Measurements from ENCODE around the gene MIB2. TPM values are rescaled to one million over a fixed set of nuclear protein-coding genes. Genes with fewer than 3 reads are reported as not detected.
"Not testable (repeated sequence)": the region's sequence is repeated elsewhere in the genome, so short reads cannot be mapped to it uniquely, and the experiment has no call there.

MIB2 gene
- total and polyA plus RNA-seq, 2 of the 4 experiments (the other 2 are of a cell fraction): 17.2 to 47.8 TPM

DNA sequence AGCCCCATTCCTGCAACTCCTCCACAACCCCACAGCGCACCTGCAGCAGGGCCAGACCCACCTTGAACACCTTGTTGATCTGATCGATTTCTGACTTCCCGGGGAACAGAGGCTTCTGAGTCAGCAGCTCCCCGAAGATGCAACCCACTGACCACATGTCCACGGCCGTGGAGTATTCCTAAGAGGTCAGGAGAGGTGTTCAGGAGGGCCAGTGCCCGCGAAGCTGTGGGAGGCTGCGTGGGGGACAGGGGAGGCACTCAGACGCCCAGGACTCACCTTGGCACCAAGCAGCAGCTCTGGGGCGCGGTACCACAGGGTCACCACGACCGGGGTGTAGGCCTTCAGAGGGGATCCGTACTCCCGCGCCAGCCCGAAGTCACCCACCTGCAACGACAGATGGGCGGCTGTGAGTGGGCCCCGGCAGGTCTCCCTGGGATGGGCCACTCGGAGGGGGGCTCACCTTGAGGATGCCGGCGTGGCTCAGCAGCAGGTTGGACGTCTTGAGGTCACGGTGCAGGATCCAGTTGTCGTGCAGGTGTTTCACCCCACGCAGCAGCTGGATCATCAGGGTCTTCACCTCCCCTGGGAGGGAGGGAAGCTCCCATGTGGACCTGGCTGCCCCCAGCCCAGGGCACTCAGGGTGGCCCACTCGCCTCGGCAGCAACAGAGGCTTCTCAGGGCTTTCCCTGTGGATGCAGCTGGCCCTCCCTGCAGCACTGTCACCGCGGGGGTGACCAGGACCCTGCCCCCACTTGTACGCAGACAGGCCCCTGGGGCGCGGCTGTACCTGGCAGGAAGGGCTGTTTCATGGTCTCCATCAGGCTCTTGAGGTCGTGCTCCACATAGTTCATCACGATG lies 21.6 kb downstream of the MIB2 start:
- DNase-seq; H4K91ac ChIP-seq (ENCODE audit: insufficient read depth, low read depth, low read length); H3K18ac ChIP-seq (ENCODE audit: low read depth, low read length); H2BK15ac ChIP-seq (ENCODE audit: low read depth, low read length); dilution Hi-C loops (cut with HindIII; ENCODE audit: low sequenced_read_pairs, unreplicated experiment); CTCF ChIA-PET; H3K14ac ChIP-seq (replicated peaks; ENCODE audit: low read depth, low read length); H2AFZ ChIP-seq (replicated peaks; ENCODE audit: low read length, poor library complexity); H3K4me3 ChIP-seq (ENCODE audit: insufficient read depth, low read depth, low read length); H3K79me1 ChIP-seq (ENCODE audit: low read depth in 1 of 2, low read length in 2 of 2); H3K27me3 ChIP-seq (ENCODE audit: control insufficient read depth, insufficient read depth, low read length); H3K9me1 ChIP-seq (ENCODE audit: insufficient read depth, low read length); H3K4me2 ChIP-seq (ENCODE audit: low read depth, low read length); H4K8ac ChIP-seq (ENCODE audit: low read depth in 2 of 2, low read length in 2 of 2); H4K20me1 ChIP-seq (ENCODE audit: insufficient read depth, low read length); H2BK120ac ChIP-seq (ENCODE audit: low read depth, low read length); H3K9ac ChIP-seq (ENCODE audit: low read depth, low read length); ATAC-seq (ENCODE audit: low read depth); H3K4me1 ChIP-seq (ENCODE audit: control insufficient read depth, insufficient read depth, low read length); intact Hi-C loops (cut with micrococcal nuclease); H2AK9ac ChIP-seq (replicated peaks; ENCODE audit: low read depth, low read length, poor library complexity); BruUV-seq (replicated peaks); H3K4ac ChIP-seq (ENCODE audit: low read depth, low read length); H3K23ac ChIP-seq (ENCODE audit: low read depth, low read length); H3K56ac ChIP-seq (ENCODE audit: extremely low read depth, insufficient read depth, low read length); H2BK20ac ChIP-seq (ENCODE audit: low read depth, low read length); in situ Hi-C loops (cut with MboI; ENCODE audit: low sequenced_read_pairs); POLR2A ChIA-PET (ENCODE audit: unreplicated experiment); H2AK5ac ChIP-seq (ENCODE audit: low read depth, low read length); H2BK5ac ChIP-seq (ENCODE audit: low read depth, low read length, poor library complexity, severe bottlenecking); H3K27ac ChIP-seq (ENCODE audit: insufficient read depth, low read length); H3K9me3 ChIP-seq (ENCODE audit: control insufficient read depth, insufficient read depth, low read length); H4K5ac ChIP-seq (ENCODE audit: low read depth, low read length): not testable (repeated sequence)
- 95% methylated on average over 12 of the region's 37 CpGs; no CpG with 5 or more reads in 1 of the 2 experiments for WGBS, 2 experiments (ENCODE audit: extremely low coverage in 2 of 2, insufficient read length in 1 of 2)
- peaks cover 11% of the 10 kb centered on the region for H3K36me3 ChIP-seq (ENCODE audit: control insufficient read depth, insufficient read depth, low read length)

DNA sequence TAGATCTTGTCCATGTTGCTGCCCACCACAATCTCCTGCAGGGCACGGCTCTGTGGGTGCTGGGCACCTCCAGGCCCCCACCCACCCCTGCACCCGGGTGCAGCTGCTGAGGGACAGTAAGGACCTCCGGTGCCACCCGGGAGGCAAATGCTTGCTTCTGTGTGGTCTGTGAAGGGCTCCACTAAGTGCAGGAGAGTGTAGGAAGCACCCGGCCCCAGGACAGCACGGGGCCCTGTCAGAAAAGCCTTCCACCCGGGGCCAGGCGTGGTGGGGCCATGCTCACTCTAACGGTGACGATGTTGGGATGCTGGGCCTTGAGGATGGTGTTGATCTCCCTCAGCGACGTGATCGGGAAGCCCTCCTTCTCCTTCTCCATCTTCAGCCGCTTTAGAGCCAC lies 22.2 kb downstream of the MIB2 start:
- in situ Hi-C loops (cut with MboI; ENCODE audit: low sequenced_read_pairs); H3K23ac ChIP-seq (ENCODE audit: low read depth, low read length); CTCF ChIA-PET; ATAC-seq (ENCODE audit: low read depth); DNase-seq; H2BK20ac ChIP-seq (ENCODE audit: low read depth, low read length); H3K4me3 ChIP-seq (ENCODE audit: insufficient read depth, low read depth, low read length); H3K79me1 ChIP-seq (ENCODE audit: low read depth in 1 of 2, low read length in 2 of 2); H3K56ac ChIP-seq (ENCODE audit: extremely low read depth, insufficient read depth, low read length); H3K4me1 ChIP-seq (ENCODE audit: control insufficient read depth, insufficient read depth, low read length); H2AK9ac ChIP-seq (replicated peaks; ENCODE audit: low read depth, low read length, poor library complexity); H3K9ac ChIP-seq (ENCODE audit: low read depth, low read length); H3K9me3 ChIP-seq (ENCODE audit: control insufficient read depth, insufficient read depth, low read length); H2BK120ac ChIP-seq (ENCODE audit: low read depth, low read length); H4K20me1 ChIP-seq (ENCODE audit: insufficient read depth, low read length); H3K18ac ChIP-seq (ENCODE audit: low read depth, low read length); H2BK15ac ChIP-seq (ENCODE audit: low read depth, low read length); POLR2A ChIA-PET (ENCODE audit: unreplicated experiment); H2AK5ac ChIP-seq (ENCODE audit: low read depth, low read length); dilution Hi-C loops (cut with HindIII; ENCODE audit: low sequenced_read_pairs, unreplicated experiment); H2AFZ ChIP-seq (replicated peaks; ENCODE audit: low read length, poor library complexity); H2BK5ac ChIP-seq (ENCODE audit: low read depth, low read length, poor library complexity, severe bottlenecking); H3K4ac ChIP-seq (ENCODE audit: low read depth, low read length); H3K14ac ChIP-seq (replicated peaks; ENCODE audit: low read depth, low read length); H4K91ac ChIP-seq (ENCODE audit: insufficient read depth, low read depth, low read length); H3K4me2 ChIP-seq (ENCODE audit: low read depth, low read length); H4K8ac ChIP-seq (ENCODE audit: low read depth in 2 of 2, low read length in 2 of 2); H3K27ac ChIP-seq (ENCODE audit: insufficient read depth, low read length); BruUV-seq (replicated peaks); H4K5ac ChIP-seq (ENCODE audit: low read depth, low read length); intact Hi-C loops (cut with micrococcal nuclease); H3K9me1 ChIP-seq (ENCODE audit: insufficient read depth, low read length); H3K27me3 ChIP-seq (ENCODE audit: control insufficient read depth, insufficient read depth, low read length): not testable (repeated sequence)
- peaks cover 11% of the 10 kb centered on the region for H3K36me3 ChIP-seq (ENCODE audit: control insufficient read depth, insufficient read depth, low read length)
- no CpG with 5 or more reads among the region's 14 CpGs for WGBS, 2 experiments (ENCODE audit: extremely low coverage in 2 of 2, insufficient read length in 1 of 2)
